ENCODE measurements around the gene LSAMP.

LSAMP gene

GRCh38 chr3:116445990-116446389 is 703 bp upstream of the LSAMP start:
- POLR2A ChIA-PET (ENCODE audit: low non-redundant PET), result no interaction called here
- no peak overlapping the region for H3K27ac ChIP-seq
- no peak for DNase-seq (ENCODE audit: low spot score)
- CTCF ChIA-PET, result no interaction called here
- no peak for TF ChIP-seq CTCF (conservative IDR thresholded peaks at IDR 0.05; ENCODE audit: low read depth)

GRCh38 chr3:116444819-116445310 is 422 bp downstream of the LSAMP start:
- no peak for DNase-seq (ENCODE audit: low spot score)
- H3K27ac ChIP-seq, result no peak overlapping the region
- no peak for TF ChIP-seq CTCF (conservative IDR thresholded peaks at IDR 0.05; ENCODE audit: low read depth)
- CTCF ChIA-PET, result interaction anchor here (0.5 kb wide), 1 partner anchor 96 kb away, joined by 4 read pairs; no protein-coding TSS in a partner anchor
- POLR2A ChIA-PET (ENCODE audit: low non-redundant PET), result no interaction called here

GRCh38 chr3:116444115-116444747 is 1.1 kb downstream of the LSAMP start:
- CTCF ChIA-PET, result interaction anchor here (0.6 to 0.7 kb wide), 2 partner anchors 10 to 40 kb away, joined by 3 read pairs; no protein-coding TSS in a partner anchor
- H3K27ac ChIP-seq, result no peak overlapping the region
- no peak for DNase-seq (ENCODE audit: low spot score)
- POLR2A ChIA-PET (ENCODE audit: low non-redundant PET), result no interaction called here
- no peak for TF ChIP-seq CTCF (conservative IDR thresholded peaks at IDR 0.05; ENCODE audit: low read depth)

GRCh38 chr3:116443191-116443661 is 2.1 kb downstream of the LSAMP start:
- no peak for TF ChIP-seq CTCF (conservative IDR thresholded peaks at IDR 0.05; ENCODE audit: low read depth)
- ChIA-PET POLR2A (ENCODE audit: low non-redundant PET) (no interaction called here), CTCF (interaction anchor here (0.6 to 0.7 kb wide), 2 partner anchors 11 to 39 kb away, joined by 3 read pairs; no protein-coding TSS in a partner anchor)
- H3K27ac ChIP-seq, result no peak overlapping the region
- no peak for DNase-seq (ENCODE audit: low spot score)

GRCh38 chr3:116442331-116443021 is 2.8 kb downstream of the LSAMP start:
- no peak for TF ChIP-seq CTCF (conservative IDR thresholded peaks at IDR 0.05; ENCODE audit: low read depth)
- no peak for DNase-seq (ENCODE audit: low spot score)
- CTCF ChIA-PET, result no interaction called here
- no peak overlapping the region for H3K27ac ChIP-seq
- POLR2A ChIA-PET (ENCODE audit: low non-redundant PET), result no interaction called here

GRCh38 chr3:116441652-116442051 is 3.6 kb downstream of the LSAMP start:
- CTCF ChIA-PET, result no interaction called here
- DNase-seq (ENCODE audit: low spot score), result no peak
- no peak overlapping the region for H3K27ac ChIP-seq
- no peak for TF ChIP-seq CTCF (conservative IDR thresholded peaks at IDR 0.05; ENCODE audit: low read depth)
- POLR2A ChIA-PET (ENCODE audit: low non-redundant PET), result no interaction called here
